Measurements from ENCODE around the gene FAU.
A peak's percentile ranks its signal among the peaks of the same experiment; 100 is the strongest.
"Not testable (repeated sequence)": the region's sequence is repeated elsewhere in the genome, so short reads cannot be mapped to it uniquely, and the experiment has no call there.

The FAU gene

GRCh38 chr11:65120831-65121230 lies 1.1 kb downstream of the FAU start:
- Histone ChIP-seq H3K9ac (ENCODE audit: low read depth in 1 of 2, low read length in 2 of 2) (peak overlapping the region; percentile 92 to 93), H3K36me3 (ENCODE audit: control insufficient read depth in 1 of 2, insufficient read depth in 2 of 2, low read length in 2 of 2) (peaks cover 37 to 43% of the 10 kb centered on the region in 2 donors), H3K27me3 (ENCODE audit: control insufficient read depth in 1 of 2, insufficient read depth in 2 of 2, low read length in 2 of 2) (no peaks in the 10 kb centered on the region)

DNA sequence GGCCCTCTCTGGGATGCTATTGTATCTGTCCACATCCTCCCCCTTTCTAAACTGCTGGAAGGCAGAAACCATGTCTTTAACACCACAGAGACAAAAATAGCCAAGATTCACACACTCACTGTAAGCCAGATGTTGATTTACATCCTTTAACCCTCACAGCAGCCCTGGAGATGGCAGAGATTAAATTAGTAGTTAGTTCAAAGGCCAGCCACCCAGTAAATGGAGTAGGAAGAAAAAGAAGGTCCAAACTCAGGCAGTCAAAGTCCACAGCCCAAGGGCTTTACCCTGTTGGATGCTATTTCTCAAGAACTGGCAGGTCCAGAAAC lies 2.3 kb downstream of the FAU start:
- H3K27me3 ChIP-seq (ENCODE audit: control insufficient read depth in 1 of 2, insufficient read depth in 2 of 2, low read length in 2 of 2) = no peaks in the 10 kb centered on the region
- no peaks in the 10 kb centered on the region for H3K9me3 ChIP-seq (ENCODE audit: control insufficient read depth in 1 of 2, low read length in 2 of 2)
- peaks cover 26 to 32% of the 10 kb centered on the region in 2 donors for H3K36me3 ChIP-seq (ENCODE audit: control insufficient read depth in 1 of 2, insufficient read depth in 2 of 2, low read length in 2 of 2)
- no peak overlapping the region for H3K27ac ChIP-seq (ENCODE audit: low read depth, low read length)
- no peak overlapping the region for H3K4me3 ChIP-seq (ENCODE audit: low read depth in 1 of 2, low read length in 2 of 2)
- peaks cover 32 to 46% of the 10 kb centered on the region in 2 donors for H3K4me1 ChIP-seq (ENCODE audit: control insufficient read depth in 1 of 2, insufficient read depth in 2 of 2, low read length in 2 of 2)
- H3K9ac ChIP-seq (ENCODE audit: low read depth in 1 of 2, low read length in 2 of 2) = peak overlapping the region in 1 of 2 donors; percentile 93

More at GRCh38 chr11:65120831-65121230, 1.1 kb downstream of the FAU start:
- Histone ChIP-seq H3K4me1 (ENCODE audit: control insufficient read depth in 1 of 2, insufficient read depth in 2 of 2, low read length in 2 of 2) (peaks cover 31 to 39% of the 10 kb centered on the region in 2 donors), H3K4me3 (ENCODE audit: low read depth in 1 of 2, low read length in 2 of 2) (peak overlapping the region in 1 of 2 donors; percentile 100), H3K9me3 (ENCODE audit: control insufficient read depth in 1 of 2, low read length in 2 of 2) (no peaks in the 10 kb centered on the region), H3K27ac (ENCODE audit: low read depth, low read length) (no peak overlapping the region)

DNA sequence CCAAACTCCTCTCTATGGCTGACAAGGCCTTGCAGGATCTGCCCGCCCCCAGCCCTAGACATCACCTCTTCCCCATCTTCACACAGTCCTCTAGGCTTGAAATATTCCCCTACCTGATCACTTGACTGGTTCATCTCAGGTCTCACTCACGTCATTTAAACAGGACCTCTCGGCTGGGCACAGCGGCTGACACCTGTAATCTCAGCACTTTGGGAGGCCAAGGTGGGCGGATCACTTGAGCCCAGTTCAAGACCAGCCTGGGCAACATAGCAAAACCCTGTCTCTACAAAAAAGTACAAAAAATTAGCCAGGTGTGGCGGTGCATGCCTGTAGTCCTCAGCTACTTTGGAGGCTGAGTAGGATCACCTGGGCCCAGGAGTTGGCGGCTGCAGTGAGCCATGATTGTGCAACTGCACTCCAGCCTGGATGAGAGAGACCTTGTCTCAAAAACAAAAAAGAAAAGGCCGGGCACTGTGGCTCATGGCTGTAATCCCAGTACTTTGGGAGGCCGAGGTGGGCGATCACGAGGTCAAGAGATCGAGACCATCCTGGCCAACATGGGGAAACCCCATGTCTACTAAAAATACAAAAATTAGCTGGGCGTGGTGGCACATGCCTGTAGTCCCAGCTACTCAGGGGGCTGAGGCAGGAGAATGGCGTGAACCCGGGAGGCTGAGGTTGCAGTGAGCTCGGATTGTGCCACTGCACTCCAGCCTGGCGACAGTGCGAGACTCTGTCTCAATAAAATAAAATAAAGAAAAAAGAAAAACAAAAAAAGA lies 2.9 kb downstream of the FAU start:
- not testable (repeated sequence) for H3K27ac ChIP-seq (ENCODE audit: low read depth, low read length); H3K27me3 ChIP-seq (ENCODE audit: control insufficient read depth in 1 of 2, insufficient read depth in 2 of 2, low read length in 2 of 2)
- peaks cover 32 to 46% of the 10 kb centered on the region in 2 donors for H3K4me1 ChIP-seq (ENCODE audit: control insufficient read depth in 1 of 2, insufficient read depth in 2 of 2, low read length in 2 of 2)

DNA sequence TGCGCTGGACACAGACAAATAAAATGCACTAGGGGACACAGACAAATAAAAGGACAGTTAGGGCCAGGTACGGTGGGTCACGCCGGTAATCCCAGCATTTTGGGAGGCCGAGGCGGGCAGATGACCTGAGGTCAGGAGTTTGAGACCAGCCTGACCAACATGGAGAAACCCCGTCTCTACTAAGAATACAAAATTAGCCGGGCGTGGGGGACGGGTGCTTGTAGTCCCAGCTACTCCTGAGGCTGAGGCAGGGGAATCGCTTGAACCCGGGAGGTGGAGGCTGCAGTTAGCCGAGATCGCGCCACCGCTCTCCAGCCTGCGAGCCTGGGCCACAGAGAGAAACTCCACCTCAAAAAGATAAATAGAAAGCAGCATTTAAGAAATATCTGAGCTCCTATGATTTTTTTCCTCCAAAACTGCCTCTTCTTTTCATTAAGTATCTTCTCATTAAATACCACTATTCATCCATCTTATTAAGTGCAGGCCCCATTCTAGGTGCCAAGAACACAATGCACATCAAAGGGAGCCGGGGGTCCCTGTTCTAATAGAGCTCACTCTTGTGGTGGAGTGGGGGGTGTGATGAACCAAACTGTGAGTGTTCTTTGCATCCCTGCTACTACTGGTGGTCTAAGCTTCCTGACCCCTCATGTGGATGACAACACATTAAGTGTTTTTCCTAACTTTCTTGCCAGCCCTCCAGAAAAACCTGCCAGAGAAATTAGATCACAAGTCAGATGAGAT lies 3.7 kb downstream of the FAU start:
- no peak overlapping the region for H3K4me3 ChIP-seq (ENCODE audit: low read depth in 1 of 2, low read length in 2 of 2)
- H3K27me3 ChIP-seq (ENCODE audit: control insufficient read depth in 1 of 2, insufficient read depth in 2 of 2, low read length in 2 of 2) = no peaks in the 10 kb centered on the region
- H3K36me3 ChIP-seq (ENCODE audit: control insufficient read depth in 1 of 2, insufficient read depth in 2 of 2, low read length in 2 of 2) = peaks cover 26 to 27% of the 10 kb centered on the region in 2 donors
- H3K9me3 ChIP-seq (ENCODE audit: control insufficient read depth in 1 of 2, low read length in 2 of 2) = no peaks in the 10 kb centered on the region
- no peak overlapping the region for H3K27ac ChIP-seq (ENCODE audit: low read depth, low read length)
- H3K4me1 ChIP-seq (ENCODE audit: control insufficient read depth in 1 of 2, insufficient read depth in 2 of 2, low read length in 2 of 2) = peaks cover 36 to 49% of the 10 kb centered on the region in 2 donors
- H3K9ac ChIP-seq (ENCODE audit: low read depth in 1 of 2, low read length in 2 of 2) = peak overlapping the region in 1 of 2 donors; percentile 23

More for the DNA sequence above, 2.9 kb downstream of the FAU start:
- H3K9me3 ChIP-seq (ENCODE audit: control insufficient read depth in 1 of 2, low read length in 2 of 2); H3K9ac ChIP-seq (ENCODE audit: low read depth in 1 of 2, low read length in 2 of 2); H3K4me3 ChIP-seq (ENCODE audit: low read depth in 1 of 2, low read length in 2 of 2): not testable (repeated sequence)
- H3K36me3 ChIP-seq (ENCODE audit: control insufficient read depth in 1 of 2, insufficient read depth in 2 of 2, low read length in 2 of 2) = peaks cover 26 to 27% of the 10 kb centered on the region in 2 donors

GRCh38 chr11:65117206-65118096 lies 4.5 kb downstream of the FAU start, which contains the start of gene ZNHIT2:
TSS of gene ZNHIT2 (minus strand) at chr11:65117701. CDS start at chr11:65117653, 48 bp downstream.
- no peaks in the 10 kb centered on the region for H3K27me3 ChIP-seq (ENCODE audit: control insufficient read depth in 1 of 2, insufficient read depth in 2 of 2, low read length in 2 of 2)
- H3K4me1 ChIP-seq (ENCODE audit: control insufficient read depth in 1 of 2, insufficient read depth in 2 of 2, low read length in 2 of 2) = peaks cover 36 to 51% of the 10 kb centered on the region in 2 donors
- H3K9ac ChIP-seq (ENCODE audit: low read depth in 1 of 2, low read length in 2 of 2) = peak within 1 kb of the TSS; percentile 62 to 86
- peak within 1 kb of the TSS; percentile 75 to 84 for H3K4me3 ChIP-seq (ENCODE audit: low read depth in 1 of 2, low read length in 2 of 2)
- peaks cover 26 to 27% of the 10 kb centered on the region in 2 donors for H3K36me3 ChIP-seq (ENCODE audit: control insufficient read depth in 1 of 2, insufficient read depth in 2 of 2, low read length in 2 of 2)
- H3K9me3 ChIP-seq (ENCODE audit: control insufficient read depth in 1 of 2, low read length in 2 of 2) = no peaks in the 10 kb centered on the region
- peak within 1 kb of the TSS; percentile 69 for H3K27ac ChIP-seq (ENCODE audit: low read depth, low read length)

DNA sequence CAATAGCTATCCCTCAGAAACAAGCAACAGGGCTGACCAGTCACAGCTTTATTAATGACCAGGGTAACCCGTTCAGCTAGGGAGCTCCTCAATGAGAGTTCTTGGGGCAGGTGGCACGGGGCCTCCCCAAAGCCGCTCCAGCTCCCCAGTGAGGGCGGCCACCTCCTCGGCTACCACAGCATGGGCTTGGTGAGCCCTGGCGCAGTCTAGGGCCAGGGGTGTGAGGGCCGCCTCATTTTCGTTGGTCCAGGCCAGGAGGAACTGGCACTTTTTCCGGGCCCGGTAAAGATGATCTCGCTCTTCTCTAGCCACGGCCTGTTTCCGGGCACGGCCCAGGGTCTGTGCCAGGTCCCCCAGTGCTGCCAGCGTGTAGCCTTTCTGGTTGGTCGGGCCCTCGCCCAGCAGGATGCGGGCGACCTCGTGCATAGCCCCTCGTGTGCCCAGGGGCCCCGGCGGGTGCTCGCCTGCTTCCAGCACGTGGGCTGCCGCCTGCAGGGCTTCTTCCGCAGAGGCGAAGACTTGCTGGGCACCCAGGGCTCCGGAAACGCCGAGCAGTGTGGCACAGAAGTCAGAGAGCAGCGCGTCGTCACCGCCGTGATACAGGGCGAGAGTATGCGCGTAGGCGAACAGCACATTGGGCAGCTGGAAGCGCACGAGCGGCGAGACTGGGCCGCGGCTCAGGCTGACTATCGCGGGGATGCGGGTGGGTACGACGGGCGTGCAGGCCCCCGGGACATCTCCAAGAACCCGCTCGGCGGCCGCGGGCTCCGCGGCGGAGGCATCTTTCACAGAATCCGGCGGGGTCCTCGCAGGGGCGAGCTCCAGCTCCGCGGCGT lies 5.3 kb downstream of the FAU start:
- Histone ChIP-seq H3K27me3 (ENCODE audit: control insufficient read depth in 1 of 2, insufficient read depth in 2 of 2, low read length in 2 of 2) (no peaks in the 10 kb centered on the region), H3K27ac (ENCODE audit: low read depth, low read length) (peak overlapping the region; percentile 69), H3K4me1 (ENCODE audit: control insufficient read depth in 1 of 2, insufficient read depth in 2 of 2, low read length in 2 of 2) (peaks cover 36 to 54% of the 10 kb centered on the region in 2 donors), H3K36me3 (ENCODE audit: control insufficient read depth in 1 of 2, insufficient read depth in 2 of 2, low read length in 2 of 2) (peaks cover 26 to 27% of the 10 kb centered on the region in 2 donors), H3K9me3 (ENCODE audit: control insufficient read depth in 1 of 2, low read length in 2 of 2) (no peaks in the 10 kb centered on the region), H3K4me3 (ENCODE audit: low read depth in 1 of 2, low read length in 2 of 2) (peak overlapping the region; percentile 75 to 84), H3K9ac (ENCODE audit: low read depth in 1 of 2, low read length in 2 of 2) (peak overlapping the region; percentile 62 to 86)

- H3K36me3 ChIP-seq (ENCODE audit: control insufficient read depth in 1 of 2, insufficient read depth in 2 of 2, low read length in 2 of 2) = peaks cover 19 to 22% of the 10 kb centered on the region in 2 donors
- H3K9me3 ChIP-seq (ENCODE audit: control insufficient read depth in 1 of 2, low read length in 2 of 2) = no peaks in the 10 kb centered on the region
- no peak overlapping the region for H3K4me3 ChIP-seq (ENCODE audit: low read depth in 1 of 2, low read length in 2 of 2)
- H3K27me3 ChIP-seq (ENCODE audit: control insufficient read depth in 1 of 2, insufficient read depth in 2 of 2, low read length in 2 of 2) = no peaks in the 10 kb centered on the region
- no peak overlapping the region for H3K9ac ChIP-seq (ENCODE audit: low read depth in 1 of 2, low read length in 2 of 2)
- H3K4me1 ChIP-seq (ENCODE audit: control insufficient read depth in 1 of 2, insufficient read depth in 2 of 2, low read length in 2 of 2) = peaks cover 38 to 53% of the 10 kb centered on the region in 2 donors
- no peak overlapping the region for H3K27ac ChIP-seq (ENCODE audit: low read depth, low read length)
Observed at GRCh38 chr11:65115361-65116082, 6.4 kb downstream of the FAU start.

GRCh38 chr11:65114538-65115171 lies 7.3 kb downstream of the FAU start:
- Histone ChIP-seq H3K27ac (ENCODE audit: low read depth, low read length) (no peak overlapping the region), H3K9ac (ENCODE audit: low read depth in 1 of 2, low read length in 2 of 2) (no peak overlapping the region)

More at GRCh38 chr11:65114538-65115171, 7.3 kb downstream of the FAU start:
- no peaks in the 10 kb centered on the region for H3K27me3 ChIP-seq (ENCODE audit: control insufficient read depth in 1 of 2, insufficient read depth in 2 of 2, low read length in 2 of 2)
- no peak overlapping the region for H3K4me3 ChIP-seq (ENCODE audit: low read depth in 1 of 2, low read length in 2 of 2)
- peaks cover 10 to 16% of the 10 kb centered on the region in 2 donors for H3K36me3 ChIP-seq (ENCODE audit: control insufficient read depth in 1 of 2, insufficient read depth in 2 of 2, low read length in 2 of 2)
- no peaks in the 10 kb centered on the region for H3K9me3 ChIP-seq (ENCODE audit: control insufficient read depth in 1 of 2, low read length in 2 of 2)
- peaks cover 33 to 50% of the 10 kb centered on the region in 2 donors for H3K4me1 ChIP-seq (ENCODE audit: control insufficient read depth in 1 of 2, insufficient read depth in 2 of 2, low read length in 2 of 2)

Data from duodenal mucosa (tissue), 2 donors.